ENCODE results near the gene EP400. TPM values are rescaled to one million over a fixed set of nuclear protein-coding genes. Genes with fewer than 3 reads are reported as not detected.

Gene EP400
- total and polyA plus RNA-seq, 2 of the 8 experiments (the other 6 are each of a cell fraction or from before 2014, with no cell fraction given) = 13.1 to 69.7 TPM

GRCh38 chr12:132066749-132067148 is 117.0 kb downstream of the EP400 start (continued):
- TF ChIP-seq POU5F1 (IDR thresholded peaks at IDR 0.05; ENCODE audit: low read depth, low read length) (no peak), JUND (IDR thresholded peaks at IDR 0.05; ENCODE audit: low read length) (no peak), MAX (IDR thresholded peaks at IDR 0.05) (no peak), CHD7 (IDR thresholded peaks at IDR 0.05; ENCODE audit: insufficient replicate concordance, low read length) (no peak), ATF3 (IDR thresholded peaks at IDR 0.05; ENCODE audit: insufficient read depth, low read depth, low read length) (no peak), KDM1A (IDR thresholded peaks at IDR 0.05; ENCODE audit: borderline replicate concordance, low read length) (no peak), CTBP2 (IDR thresholded peaks at IDR 0.05; ENCODE audit: borderline replicate concordance, insufficient read depth, insufficient read length, low read length) (no peak), BRCA1 (IDR thresholded peaks at IDR 0.05; ENCODE audit: low read depth, low read length) (no peak), TBP (IDR thresholded peaks at IDR 0.05; ENCODE audit: low read depth, low read length) (no peak), FOSL1 (IDR thresholded peaks at IDR 0.05; ENCODE audit: insufficient read depth, low read depth, low read length) (no peak)

Measured in H1 (cell line).